OCI-LY3 (cell line): Measurements from ENCODE around the gene PTCD1.

ENCODE experiments used
- CTCF ChIP-seq: fragments of 200-600, 300-600 bp; sonication (generic); IDR thresholded peaks from 2 replicates; pipeline ENCODE4 v1.5.1; 2014; ENCODE audit warnings: antibody characterized with exemption, low read length, low read depth
- EZH2phosphoT487 ChIP-seq: fragments of 200-600 bp; shearing (Covaris generic); IDR thresholded peaks from 2 replicates; pipeline ENCODE4 v1.6.1; 2018; ENCODE audit warnings: antibody characterized with exemption, mixed run types, low read depth

GRCh38 chr7:99460651-99461050 lies 22.1 kb upstream of the PTCD1 start:
- TF ChIP-seq CTCF = no peak
- no peak for TF ChIP-seq EZH2phosphoT487
